Mucosa of descending colon (tissue), 3 donors: ENCODE data around the gene ETV6. TPM values are rescaled to one million over a fixed set of nuclear protein-coding genes. Genes with fewer than 3 reads are reported as not detected.

ENCODE experiments used
- ATAC-seq: fragments of 200-7000 bp; cut with Tn5 transposase; one replicate; pipeline ENCODE4 v1.9.1; 2020; ENCODE audit warnings: mild to moderate bottlenecking, moderate library complexity
- DNase-seq, 3 donors: peaks; one replicate each; pipeline ENCODE4 v3.0.0-alpha.2; 2020
- H3K36me3 ChIP-seq: fragments of 200-600 bp; one replicate; pipeline ENCODE4 v1.8.0; 2021; ENCODE audit warnings: low read depth, mild to moderate bottlenecking
- H3K4me1 ChIP-seq: fragments of 200-600 bp; one replicate; pipeline ENCODE4 v1.8.0; 2021; ENCODE audit warnings: low read depth, mild to moderate bottlenecking
- H3K4me3 ChIP-seq: fragments of 200-600 bp; one replicate; pipeline ENCODE4 v1.8.0; 2021; ENCODE audit warnings: mild to moderate bottlenecking
- H3K9me3 ChIP-seq: fragments of 200-600 bp; one replicate; pipeline ENCODE4 v1.8.0; 2021; ENCODE audit warnings: mild to moderate bottlenecking
- CTCF ChIP-seq: fragments of 200-600 bp; IDR thresholded peaks from one replicate; pipeline ENCODE4 v1.8.0; 2022; ENCODE audit warnings: antibody characterized with exemption, mild to moderate bottlenecking
- intact Hi-C, 2 donors: fragments of 100-400 bp; cut with DNase I in 1 of 2; cut with micrococcal nuclease in 1 of 2; formaldehyde crosslinking; loops; one replicate each; pipeline versions ENCODE4 v1.11.0 to v1.11.1; 2022; cut with DNase I, micrococcal nuclease
- total RNA-seq, 3 donors: library from RNA; stranded (reverse); fragmentation: NEBNext Ultra II Directional in 2 of 3; extraction: Animal tissue kit (Norgen Biotek cat#: 25700) in 2 of 3; gene quantifications; one replicate each; pipeline versions ENCODE4 v1.2.1 to v1.2.4, GENCODE V29; 2021 to 2023
- donor health status: DM: no; HTN: no; CAD: no; lungs with moderate emphysema.
- donor health status: DM: no; HTN: no; CAD: no.
- donor health status: DM: no; HTN: yes; CAD: no.

ETV6 gene
- total RNA-seq, 3 donors from 2014 or later = 60.9 to 74.3 (median 72.8) TPM

GRCh38 chr12:11825278-11825677, 175.8 kb downstream of the ETV6 start:
- H3K4me1 ChIP-seq = peaks cover 16% of the 10 kb centered on the region
- DNase-seq = no peak
- no peak for ATAC-seq
- intact Hi-C loops = no loop called here
- no peak overlapping the region for H3K4me3 ChIP-seq
- H3K36me3 ChIP-seq = no peaks in the 10 kb centered on the region
- no peaks in the 10 kb centered on the region for H3K9me3 ChIP-seq
- TF ChIP-seq CTCF = no peak

- ATAC-seq (no peak), DNase-seq (no peak)
- intact Hi-C loops = no loop called here
- peaks cover 21% of the 10 kb centered on the region for H3K4me1 ChIP-seq
- no peak for TF ChIP-seq CTCF
- H3K9me3 ChIP-seq = no peaks in the 10 kb centered on the region
- no peaks in the 10 kb centered on the region for H3K36me3 ChIP-seq
- H3K4me3 ChIP-seq = no peak overlapping the region
Measured at GRCh38 chr12:11826574-11826973, 177.1 kb downstream of the ETV6 start.

GRCh38 chr12:11827091-11828061, 177.9 kb downstream of the ETV6 start:
- Histone ChIP-seq H3K4me3 (no peak overlapping the region), H3K36me3 (no peaks in the 10 kb centered on the region), H3K9me3 (no peaks in the 10 kb centered on the region), H3K4me1 (peaks cover 15% of the 10 kb centered on the region)
- intact Hi-C loops = no loop called here
- DNase-seq (no peak), ATAC-seq (no peak)
- no peak for TF ChIP-seq CTCF

- no peak overlapping the region for H3K4me3 ChIP-seq
- no peaks in the 10 kb centered on the region for H3K36me3 ChIP-seq
- TF ChIP-seq CTCF = no peak
- H3K4me1 ChIP-seq = peaks cover 28% of the 10 kb centered on the region
- H3K9me3 ChIP-seq = no peaks in the 10 kb centered on the region
- no peak for DNase-seq
- ATAC-seq = peak; percentile 44
- intact Hi-C loops = no loop called here
Measured at GRCh38 chr12:11829764-11830194, 180.3 kb downstream of the ETV6 start.

DNA sequence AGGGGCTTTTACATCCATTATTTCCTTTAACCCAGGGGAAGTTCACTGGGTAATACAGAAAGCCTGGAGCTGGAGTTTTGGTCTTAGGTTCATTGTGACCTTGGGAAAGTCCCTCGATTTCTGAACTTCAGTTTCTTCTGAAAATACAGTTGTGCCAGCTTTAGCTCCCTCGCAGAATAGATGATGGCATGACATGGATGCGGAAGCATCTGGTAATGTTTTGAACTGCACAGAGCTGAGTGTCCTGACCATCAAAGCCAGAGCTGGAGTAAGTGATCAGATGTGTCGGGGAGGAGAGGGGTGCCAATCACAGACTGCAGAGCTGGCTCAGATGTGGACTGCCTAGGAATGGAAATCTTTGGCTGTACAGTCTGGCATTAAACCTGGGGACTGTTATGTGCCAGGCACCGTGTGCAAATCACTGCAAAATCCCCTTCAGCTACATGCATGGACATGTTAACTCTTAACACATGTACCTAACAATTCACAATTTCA, 180.9 kb downstream of the ETV6 start:
- peaks cover 30% of the 10 kb centered on the region for H3K4me1 ChIP-seq
- ATAC-seq (peak; percentile 20), DNase-seq (no peak)
- no peaks in the 10 kb centered on the region for H3K9me3 ChIP-seq
- no peak overlapping the region for H3K4me3 ChIP-seq
- intact Hi-C loops = no loop called here
- no peaks in the 10 kb centered on the region for H3K36me3 ChIP-seq
- TF ChIP-seq CTCF = no peak
